HG03439 (cell line): ENCODE results near the gene COPB1.

Source experiments
- ATAC-seq: cut with Tn5 transposase; IDR thresholded peaks from one replicate; pipeline ENCODE4 v1.9.1; 2021; ENCODE audit warnings: mild to moderate bottlenecking, moderate library complexity; ENCODE audit not compliant: unreplicated experiment

Gene COPB1

DNA sequence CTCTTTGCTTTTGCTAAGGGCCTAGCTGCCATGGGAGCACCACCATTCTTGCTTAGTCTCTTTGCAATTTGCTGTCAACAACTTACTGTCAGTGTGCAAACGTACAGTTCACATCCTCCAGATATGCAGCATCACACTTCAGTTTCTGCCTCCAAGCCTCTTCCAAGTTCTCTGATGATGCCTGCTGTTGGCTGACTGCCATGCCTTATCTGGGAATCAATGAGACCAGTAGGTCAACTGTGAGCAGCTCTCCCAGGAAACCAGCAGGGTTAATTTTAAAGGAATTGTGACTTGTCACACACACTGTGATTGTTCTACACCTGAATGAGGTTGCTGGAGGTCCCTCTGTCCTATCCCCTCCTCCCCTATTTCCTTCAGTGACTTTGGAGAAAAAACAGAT is 56.0 kb downstream of the COPB1 start:
- no peak for ATAC-seq

DNA sequence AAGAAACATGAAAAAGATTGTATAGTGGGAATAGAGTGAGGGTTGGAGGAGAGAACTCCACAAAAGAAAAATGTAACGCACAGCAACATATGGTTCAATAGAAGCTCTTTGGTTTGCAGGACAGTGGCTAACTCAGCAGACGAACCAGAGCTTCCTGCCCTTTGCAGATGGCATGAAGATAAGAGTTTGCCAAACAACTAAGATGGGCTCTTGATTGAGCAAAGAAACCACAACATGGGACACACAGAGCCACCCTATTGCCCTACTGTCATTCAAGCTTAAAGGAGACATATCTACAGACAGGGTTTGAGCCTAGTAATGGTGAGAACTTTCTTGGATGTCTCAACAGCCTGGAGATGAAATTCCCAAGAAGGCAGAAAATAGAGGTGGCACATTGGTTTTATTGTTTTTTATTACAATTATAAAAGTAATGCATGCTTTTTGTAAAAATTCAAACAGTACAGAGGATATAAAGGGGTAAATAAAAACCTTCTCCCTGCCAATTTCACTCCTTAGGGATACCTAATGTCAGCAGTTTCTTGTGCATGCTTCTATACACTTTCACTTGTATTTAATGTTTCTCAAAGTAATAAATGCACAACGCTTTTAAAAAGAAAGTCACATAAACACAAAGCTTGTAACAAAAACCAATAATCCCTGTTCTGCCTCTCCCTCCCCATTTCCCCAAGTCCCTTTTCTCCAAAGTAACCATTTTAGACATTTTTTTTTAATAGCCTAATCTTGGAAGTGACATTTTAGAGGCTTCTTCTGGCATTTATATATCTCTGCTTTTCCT is 63.7 kb downstream of the COPB1 start:
- ATAC-seq, result no peak

- no peak for ATAC-seq
Observed at GRCh38 chr11:14425621-14426020, 74.0 kb downstream of the COPB1 start.

DNA sequence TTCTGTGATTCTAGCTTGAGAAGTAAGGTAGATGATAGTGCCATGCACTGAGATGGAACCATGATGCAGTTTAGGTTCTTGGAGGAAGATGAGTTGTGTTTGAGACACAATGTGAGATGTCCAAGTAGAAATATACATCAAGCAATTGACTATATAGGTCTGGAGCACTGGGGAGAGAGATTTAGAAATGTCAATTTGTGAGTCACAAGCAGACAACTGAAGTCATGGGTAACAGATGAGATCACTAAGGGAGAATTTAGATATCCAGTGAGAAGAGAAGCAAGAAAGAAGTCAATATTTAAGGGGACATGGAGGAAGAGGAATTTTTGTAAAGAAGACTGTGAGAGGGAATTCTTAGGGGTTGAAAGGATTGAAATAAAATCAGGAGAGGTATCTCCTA is 75.5 kb downstream of the COPB1 start:
- no peak for ATAC-seq

DNA sequence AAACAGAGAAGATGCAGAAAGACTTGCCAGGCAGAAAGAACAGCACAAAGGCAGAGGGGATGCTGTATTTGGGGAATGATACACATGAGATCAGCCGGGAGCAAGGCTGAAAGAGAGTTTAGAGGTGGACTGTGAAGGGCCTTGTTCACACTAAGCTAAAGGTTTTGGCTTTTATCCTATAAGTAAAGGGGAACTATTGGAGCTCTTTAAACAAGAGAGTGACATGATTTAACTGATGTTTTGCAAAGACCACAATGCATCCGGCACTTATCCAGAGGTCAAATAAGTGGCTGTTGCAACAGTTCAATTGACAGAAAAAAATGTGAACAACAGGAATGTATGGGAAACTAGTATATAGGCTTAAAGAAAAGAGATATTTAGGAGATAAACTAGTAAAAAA is 76.0 kb downstream of the COPB1 start:
- no peak for ATAC-seq

DNA sequence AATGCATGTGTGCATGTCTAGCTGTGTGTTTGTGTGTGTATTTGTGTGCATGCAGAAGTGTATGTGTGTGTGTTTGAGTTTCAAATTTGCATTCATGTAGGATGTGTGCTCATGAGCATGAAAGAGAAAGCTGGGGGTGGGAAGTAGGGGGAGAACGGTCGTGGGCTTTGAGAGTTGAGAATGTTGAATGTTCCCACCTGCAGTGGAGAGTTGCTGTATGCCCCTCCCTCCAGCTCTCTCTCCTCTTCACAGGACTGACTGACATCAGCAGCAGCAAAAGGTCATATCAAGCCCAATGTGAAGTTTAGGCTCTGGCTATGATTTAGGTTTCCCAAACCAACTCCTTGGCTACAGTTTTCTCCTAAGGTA is 76.8 kb downstream of the COPB1 start:
- no peak for ATAC-seq

GRCh38 chr11:14422052-14422813 is 77.4 kb downstream of the COPB1 start:
- no peak for ATAC-seq

DNA sequence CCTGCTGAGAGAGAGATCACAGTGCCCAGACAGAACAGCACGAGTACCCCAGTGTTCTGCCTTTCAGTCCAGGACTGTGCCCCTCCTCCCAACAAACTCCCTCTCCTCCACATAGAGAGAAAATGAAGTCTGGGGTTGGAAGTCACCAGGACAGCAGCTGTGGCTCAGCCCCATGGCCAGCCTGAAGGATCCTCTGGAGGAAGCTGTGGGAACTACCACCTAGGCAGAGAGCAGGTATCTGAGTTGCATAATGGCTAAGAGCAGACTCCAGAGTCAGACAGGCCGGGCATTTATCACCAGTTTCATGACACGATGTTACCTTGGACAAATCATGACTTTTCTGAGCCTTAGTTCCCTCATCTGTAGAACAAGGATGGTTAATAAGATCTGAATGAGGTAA is 79.4 kb downstream of the COPB1 start:
- ATAC-seq, result no peak

DNA sequence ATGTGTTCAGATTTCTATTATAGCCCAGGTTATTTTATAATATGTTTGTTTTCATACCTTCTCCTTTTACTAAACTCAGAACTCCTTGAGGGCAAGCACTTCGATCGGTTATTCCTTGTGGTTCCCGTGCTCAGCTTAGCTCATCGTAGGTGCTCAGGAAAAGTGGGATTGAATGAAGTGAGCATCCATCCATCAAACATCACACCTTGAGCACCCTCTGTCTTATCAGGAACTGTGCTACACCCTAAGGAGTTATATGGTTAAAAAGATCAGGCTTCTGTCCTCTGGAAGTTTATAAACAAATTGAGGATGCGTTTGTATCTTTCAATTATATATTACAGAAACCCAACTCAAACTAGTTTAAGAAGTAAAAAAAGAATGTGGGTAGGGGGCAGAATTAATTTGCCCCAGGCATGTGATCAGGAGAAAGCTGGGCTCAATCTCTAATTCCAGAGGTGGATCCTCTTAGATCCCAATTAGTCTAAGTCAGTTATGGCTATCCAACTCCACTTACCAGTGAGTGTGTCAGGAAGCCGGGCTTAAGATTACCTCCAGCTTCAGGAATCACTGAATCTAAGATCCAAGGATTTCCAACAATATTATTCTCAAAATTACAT is 80.7 kb downstream of the COPB1 start:
- no peak for ATAC-seq

DNA sequence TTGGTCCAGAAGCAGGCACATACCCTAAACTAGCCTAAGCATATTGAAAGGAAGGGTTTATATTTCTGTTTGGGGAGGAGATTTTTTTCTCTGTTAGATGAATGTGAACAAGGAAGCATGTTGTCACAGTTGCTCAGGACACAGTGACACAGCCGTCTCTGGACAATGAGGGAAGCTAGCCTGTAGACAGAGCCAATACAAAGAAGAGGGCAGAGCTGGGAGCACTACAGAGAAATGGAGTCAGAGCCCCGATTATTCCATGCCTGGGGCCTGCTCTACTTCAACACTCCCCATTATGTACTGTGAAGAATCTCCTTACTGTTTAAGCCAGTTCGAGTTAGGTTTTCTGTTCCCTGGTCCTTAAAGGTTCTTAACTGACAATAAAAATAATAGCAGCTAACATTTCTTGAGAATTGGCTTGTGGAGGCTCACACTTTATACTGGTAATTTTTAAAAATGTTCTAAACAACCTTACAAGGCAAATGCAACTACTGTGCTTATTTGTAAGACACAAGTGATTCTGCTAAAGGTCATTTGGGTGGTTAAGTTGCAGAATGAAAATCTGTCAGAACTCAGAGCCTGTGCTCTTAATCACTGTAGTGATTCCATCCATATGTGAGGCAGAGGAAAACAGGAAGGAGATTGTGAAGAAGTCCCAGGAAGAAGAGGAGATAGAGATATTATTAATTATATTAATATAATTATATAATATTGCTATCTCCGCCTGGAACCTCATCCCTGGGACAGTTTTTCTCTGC is 81.8 kb downstream of the COPB1 start:
- no peak for ATAC-seq

DNA sequence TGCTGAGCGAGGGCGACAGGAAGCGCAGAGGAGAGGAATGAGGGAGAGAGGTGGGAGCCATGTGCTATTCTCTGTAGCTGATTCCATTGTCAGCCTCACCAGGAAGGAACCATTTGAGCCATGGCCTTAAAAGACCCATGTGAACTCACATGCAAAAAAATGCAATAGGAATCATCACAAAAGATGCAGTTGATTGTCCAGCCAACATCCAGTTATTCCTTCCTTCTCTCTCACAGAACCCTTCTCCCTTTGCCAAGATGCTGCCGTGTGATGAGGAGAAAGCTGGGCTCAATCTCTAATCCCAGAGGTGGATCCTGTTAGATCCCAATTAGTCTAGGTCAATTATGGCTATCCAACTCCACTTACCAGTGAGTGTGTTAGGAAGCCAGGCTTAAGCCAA is 82.4 kb downstream of the COPB1 start:
- no peak for ATAC-seq

- ATAC-seq, result no peak
Observed at GRCh38 chr11:14414470-14415461, 84.8 kb downstream of the COPB1 start.

GRCh38 chr11:14413307-14414069 is 86.1 kb downstream of the COPB1 start:
- ATAC-seq, result no peak

DNA sequence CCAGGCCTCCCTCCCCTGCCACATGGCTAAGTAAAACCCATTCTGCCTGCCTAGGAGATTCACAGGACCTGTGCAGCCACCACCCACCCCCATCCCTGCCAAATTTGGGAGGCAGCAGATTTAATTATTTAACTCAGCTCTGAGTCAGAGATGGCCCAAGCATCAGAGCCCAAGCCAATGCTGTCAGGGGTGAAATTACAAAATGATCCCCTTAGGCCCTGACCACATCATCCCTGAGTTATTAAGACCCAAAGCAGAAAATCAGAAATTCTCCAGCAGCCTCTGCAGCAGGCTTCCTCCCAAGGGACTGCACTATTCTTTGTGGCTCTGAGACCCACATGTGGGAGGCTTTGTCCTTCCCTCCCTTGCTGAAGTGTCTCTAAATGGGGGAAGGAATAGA is 87.8 kb downstream of the COPB1 start:
- ATAC-seq, result no peak

GRCh38 chr11:14409891-14410290 is 89.7 kb downstream of the COPB1 start:
- ATAC-seq, result no peak

DNA sequence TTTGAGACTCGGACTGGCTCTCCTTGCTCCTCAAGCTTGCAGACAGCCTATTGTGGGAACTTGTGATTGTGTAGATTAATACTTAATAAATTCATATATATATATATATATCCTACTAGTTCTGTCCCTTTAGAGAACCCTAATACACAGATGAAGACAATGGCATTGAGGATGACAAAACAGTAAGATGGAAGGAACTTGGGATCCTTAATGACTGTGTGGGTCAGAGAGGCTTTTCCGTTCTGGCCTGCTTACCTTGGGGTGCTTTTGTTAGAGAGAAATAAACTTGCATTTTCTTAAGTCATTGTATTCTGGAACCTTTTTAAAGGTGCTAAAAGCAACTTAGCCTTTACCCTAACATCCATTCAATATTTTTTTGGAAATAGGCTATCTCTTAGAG is 91.0 kb downstream of the COPB1 start:
- no peak for ATAC-seq
